Hepatocyte (in vitro differentiated cells): ENCODE results near the gene RPH3AL.

Source experiments
- CTCF ChIP-seq: fragments of 200-600 bp; sonication (generic); IDR thresholded peaks from 2 replicates; pipeline ENCODE4 v1.5.1; 2016; ENCODE audit warnings: antibody characterized with exemption, mild to moderate bottlenecking; ENCODE audit not compliant: poor library complexity
- EZH2 ChIP-seq: fragments of 200-600 bp; sonication (generic); IDR thresholded peaks from 2 replicates; pipeline ENCODE4 v1.6.1; 2016; ENCODE audit warnings: antibody characterized with exemption, mild to moderate bottlenecking, borderline replicate concordance
- EZH2phosphoT487 ChIP-seq: fragments of 200-600 bp; sonication (generic); IDR thresholded peaks from one replicate; pipeline ENCODE4 v1.6.1; 2018; ENCODE audit warnings: antibody characterized with exemption, mild to moderate bottlenecking, low read depth, moderate library complexity; ENCODE audit not compliant: unreplicated experiment, severe bottlenecking

DNA sequence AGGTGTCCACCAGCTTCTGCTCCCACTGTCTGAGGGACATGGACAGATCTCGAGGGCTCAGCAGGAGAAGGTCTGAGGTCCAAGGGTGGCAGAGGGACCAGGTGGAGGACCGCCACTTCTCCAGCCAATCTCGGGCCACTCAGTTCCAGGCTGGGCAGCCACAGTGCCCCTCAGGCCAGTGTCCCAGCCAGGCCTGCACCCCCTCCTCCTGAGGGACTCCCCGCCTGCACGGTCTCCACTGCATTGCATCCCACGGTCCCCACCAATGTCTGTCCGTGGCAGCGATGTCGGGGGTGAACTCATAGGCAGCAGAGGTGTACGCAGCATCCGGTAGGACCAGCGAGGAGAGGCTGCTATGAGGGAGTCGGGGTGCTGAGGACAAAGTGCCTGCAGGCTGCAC lies 107.0 kb downstream of the RPH3AL start:
- TF ChIP-seq CTCF: no peak
- no peak for TF ChIP-seq EZH2
- TF ChIP-seq EZH2phosphoT487: no peak
